ENCODE data around the gene STPG2. TPM values are rescaled to one million over a fixed set of nuclear protein-coding genes. Genes with fewer than 3 reads are reported as not detected.

The STPG2 gene
- total and polyA plus RNA-seq, 2 donors (not counting 1 experiment from before 2014, with no cell fraction given), result 0.13 to 0.49 TPM

DNA sequence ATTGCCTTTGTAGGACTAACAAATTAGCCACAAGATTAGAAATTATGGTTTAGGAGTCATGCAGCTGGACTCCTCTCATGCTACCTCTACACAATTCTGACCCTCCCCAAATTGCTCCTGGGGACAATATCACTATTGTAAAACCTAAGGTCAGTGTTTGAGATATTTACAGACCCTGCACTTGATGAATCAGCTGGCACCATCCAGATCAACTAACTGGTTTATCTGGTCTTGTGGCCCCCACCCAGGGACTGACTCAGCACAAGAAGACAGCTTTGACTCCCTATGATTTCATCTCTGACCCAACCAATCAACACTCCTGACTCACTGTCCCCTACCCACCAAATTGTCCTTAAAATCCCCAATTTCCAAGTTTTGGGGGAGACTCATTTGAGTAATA, 192.4 kb downstream of the STPG2 start:
- Mint-ChIP-seq H3K27me3 (no peaks in the 10 kb centered on the region), H3K9me3 (ENCODE audit: insufficient read depth) (peaks cover 3% of the 10 kb centered on the region), H3K4me1 (no peaks in the 10 kb centered on the region), H3K4me3 (no peak overlapping the region), H3K27ac (no peak overlapping the region)
- TF ChIP-seq, protein P1, sequence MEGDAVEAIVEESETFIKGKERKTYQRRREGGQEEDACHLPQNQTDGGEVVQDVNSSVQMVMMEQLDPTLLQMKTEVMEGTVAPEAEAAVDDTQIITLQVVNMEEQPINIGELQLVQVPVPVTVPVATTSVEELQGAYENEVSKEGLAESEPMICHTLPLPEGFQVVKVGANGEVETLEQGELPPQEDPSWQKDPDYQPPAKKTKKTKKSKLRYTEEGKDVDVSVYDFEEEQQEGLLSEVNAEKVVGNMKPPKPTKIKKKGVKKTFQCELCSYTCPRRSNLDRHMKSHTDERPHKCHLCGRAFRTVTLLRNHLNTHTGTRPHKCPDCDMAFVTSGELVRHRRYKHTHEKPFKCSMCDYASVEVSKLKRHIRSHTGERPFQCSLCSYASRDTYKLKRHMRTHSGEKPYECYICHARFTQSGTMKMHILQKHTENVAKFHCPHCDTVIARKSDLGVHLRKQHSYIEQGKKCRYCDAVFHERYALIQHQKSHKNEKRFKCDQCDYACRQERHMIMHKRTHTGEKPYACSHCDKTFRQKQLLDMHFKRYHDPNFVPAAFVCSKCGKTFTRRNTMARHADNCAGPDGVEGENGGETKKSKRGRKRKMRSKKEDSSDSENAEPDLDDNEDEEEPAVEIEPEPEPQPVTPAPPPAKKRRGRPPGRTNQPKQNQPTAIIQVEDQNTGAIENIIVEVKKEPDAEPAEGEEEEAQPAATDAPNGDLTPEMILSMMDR (IDR thresholded peaks at IDR 0.05), result no peak
- TF ChIP-seq EZH2 (IDR thresholded peaks at IDR 0.05; ENCODE audit: borderline replicate concordance, insufficient read depth, low read depth, low read length, poor library complexity, severe bottlenecking), result no peak
- H3K27ac ChIP-seq (ENCODE audit: low read length in 2 of 2), result no peak overlapping the region
- no peak overlapping the region for H2AFZ ChIP-seq (ENCODE audit: insufficient read depth, low read depth, low read length, poor library complexity, severe bottlenecking)
- no peak overlapping the region for H3K9ac ChIP-seq (ENCODE audit: low read length)
- peaks cover 0 to 6% (median 1%) of the 10 kb centered on the region in 3 donors for H3K9me3 ChIP-seq (ENCODE audit: control extremely low read depth in 1 of 3, control insufficient read depth in 2 of 3, insufficient read depth in 1 of 3, low read length in 2 of 3)
- no peak overlapping the region for H3K4me3 ChIP-seq (ENCODE audit: control extremely low read depth in 1 of 5, extremely low read depth in 1 of 5, insufficient read depth in 1 of 5, low read depth in 2 of 5, low read length in 4 of 5)
- POLR2A ChIA-PET, result no interaction called here
- intact Hi-C loops (cut with micrococcal nuclease), result no loop called here
- H3K4me2 ChIP-seq (replicated peaks; ENCODE audit: low read depth, low read length, poor library complexity, severe bottlenecking), result no peak overlapping the region
- CTCF ChIA-PET, result no interaction called here
- no peaks in the 10 kb centered on the region for H3K36me3 ChIP-seq (replicated peaks in 1 of 2; ENCODE audit: control extremely low read depth in 1 of 2, control insufficient read depth in 1 of 2, extremely low read depth in 1 of 2, insufficient read depth in 2 of 2, low read length in 1 of 2)
- no peaks in the 10 kb centered on the region for H4K20me1 ChIP-seq (ENCODE audit: control insufficient read depth, insufficient read depth, low read length, poor library complexity, severe bottlenecking)
- no peak for DNase-seq
- H3K79me2 ChIP-seq (ENCODE audit: control insufficient read depth, insufficient read depth, low read length), result no peaks in the 10 kb centered on the region
- H3K27me3 ChIP-seq (replicated peaks in 1 of 4; ENCODE audit: control extremely low read depth in 1 of 4, control insufficient read depth in 3 of 4, insufficient read depth in 4 of 4, low read length in 3 of 4), result no peaks in the 10 kb centered on the region
- no peaks in the 10 kb centered on the region for H3K4me1 ChIP-seq (ENCODE audit: control insufficient read depth in 2 of 2, insufficient read depth in 2 of 2, low read length in 2 of 2)
- ATAC-seq (ENCODE audit: low read depth), result no peak

DNA sequence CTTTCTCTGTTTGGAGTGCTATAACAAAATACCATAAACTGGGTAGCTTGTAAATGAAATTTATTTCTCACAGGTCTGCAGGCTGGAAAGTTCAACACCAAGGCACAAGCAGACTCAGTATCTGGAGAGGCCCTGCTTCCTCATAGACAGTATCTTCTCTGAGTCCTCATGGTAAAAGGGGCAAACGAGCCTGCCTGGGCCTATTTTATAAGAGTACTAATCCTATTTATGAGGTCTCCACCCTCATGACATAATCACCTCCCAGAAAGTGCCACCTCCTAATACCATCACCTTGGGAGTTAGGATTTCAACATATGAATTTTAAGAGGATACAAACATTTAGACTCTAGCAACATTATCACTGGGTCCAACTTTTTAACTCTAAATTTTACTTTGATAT, 200.3 kb downstream of the STPG2 start:
- Mint-ChIP-seq H3K27me3 (no peaks in the 10 kb centered on the region), H3K4me3 (no peak overlapping the region), H3K4me1 (no peaks in the 10 kb centered on the region), H3K9me3 (ENCODE audit: insufficient read depth) (peaks cover 13% of the 10 kb centered on the region), H3K27ac (no peak overlapping the region)
- no peaks in the 10 kb centered on the region for H3K79me2 ChIP-seq (ENCODE audit: control insufficient read depth, insufficient read depth, low read length)
- POLR2A ChIA-PET, result no interaction called here
- WGBS (ENCODE audit: insufficient coverage), result no CpG with 5 or more reads among the region's 1 CpG
- intact Hi-C loops (cut with micrococcal nuclease), result no loop called here
- no peak overlapping the region for H3K4me3 ChIP-seq (ENCODE audit: control extremely low read depth in 1 of 5, extremely low read depth in 1 of 5, insufficient read depth in 1 of 5, low read depth in 2 of 5, low read length in 4 of 5)
- H3K4me1 ChIP-seq (ENCODE audit: control insufficient read depth in 2 of 2, insufficient read depth in 2 of 2, low read length in 2 of 2), result no peaks in the 10 kb centered on the region
- CTCF ChIA-PET, result no interaction called here
- no peaks in the 10 kb centered on the region for H3K36me3 ChIP-seq (replicated peaks in 1 of 2; ENCODE audit: control extremely low read depth in 1 of 2, control insufficient read depth in 1 of 2, extremely low read depth in 1 of 2, insufficient read depth in 2 of 2, low read length in 1 of 2)
- TF ChIP-seq, protein P1 (IDR thresholded peaks at IDR 0.05), result no peak
- no peak for TF ChIP-seq EZH2 (IDR thresholded peaks at IDR 0.05; ENCODE audit: borderline replicate concordance, insufficient read depth, low read depth, low read length, poor library complexity, severe bottlenecking)
- H2AFZ ChIP-seq (ENCODE audit: insufficient read depth, low read depth, low read length, poor library complexity, severe bottlenecking), result no peak overlapping the region
- DNase-seq (no peak), ATAC-seq (ENCODE audit: low read depth) (no peak)
- H3K27ac ChIP-seq (ENCODE audit: low read length in 2 of 2), result no peak overlapping the region
- peaks cover 0 to 12% (median 8%) of the 10 kb centered on the region in 3 donors for H3K9me3 ChIP-seq (ENCODE audit: control extremely low read depth in 1 of 3, control insufficient read depth in 2 of 3, insufficient read depth in 1 of 3, low read length in 2 of 3)
- no peaks in the 10 kb centered on the region for H4K20me1 ChIP-seq (ENCODE audit: control insufficient read depth, insufficient read depth, low read length, poor library complexity, severe bottlenecking)
- no peak overlapping the region for H3K4me2 ChIP-seq (replicated peaks; ENCODE audit: low read depth, low read length, poor library complexity, severe bottlenecking)
- H3K9ac ChIP-seq (ENCODE audit: low read length), result no peak overlapping the region
- no peaks in the 10 kb centered on the region for H3K27me3 ChIP-seq (replicated peaks in 1 of 4; ENCODE audit: control extremely low read depth in 1 of 4, control insufficient read depth in 3 of 4, insufficient read depth in 4 of 4, low read length in 3 of 4)

Measured in B cell (primary cell).